NCI-H128 (cell line): ENCODE data around the gene LIMK1.

ENCODE experiments used
- DNase-seq: peaks from one replicate; lab custom pipeline; 2025; ENCODE audit not compliant: unreplicated experiment; lab: John Stamatoyannopoulos, UW

LIMK1 gene

GRCh38 chr7:74082770-74083116 is 861 bp upstream of the LIMK1 start:
- DNase-seq, result no peak

- no peak for DNase-seq
Observed at GRCh38 chr7:74083928-74084721, 521 bp downstream of the LIMK1 start.

- DNase-seq, result no peak
Observed at GRCh38 chr7:74084722-74085578, 1.3 kb downstream of the LIMK1 start.

- DNase-seq, result no peak
Observed at GRCh38 chr7:74087791-74088453, 4.3 kb downstream of the LIMK1 start.

- DNase-seq, result no peak
Observed at GRCh38 chr7:74092321-74092963, 8.8 kb downstream of the LIMK1 start.

- DNase-seq, result no peak
Observed at GRCh38 chr7:74092964-74093471, 9.4 kb downstream of the LIMK1 start.

- DNase-seq, result no peak
Observed at GRCh38 chr7:74093671-74094223, 10.1 kb downstream of the LIMK1 start.

- no peak for DNase-seq
Observed at GRCh38 chr7:74094224-74095101, 10.9 kb downstream of the LIMK1 start.

- no peak for DNase-seq
Observed at GRCh38 chr7:74095135-74095534, 11.5 kb downstream of the LIMK1 start.

- no peak for DNase-seq
Observed at GRCh38 chr7:74097937-74098614, 14.5 kb downstream of the LIMK1 start.

GRCh38 chr7:74099031-74099430 is 15.4 kb downstream of the LIMK1 start:
- no peak for DNase-seq

GRCh38 chr7:74101061-74101681 is 17.6 kb downstream of the LIMK1 start:
- DNase-seq, result no peak

GRCh38 chr7:74103219-74103772 is 19.7 kb downstream of the LIMK1 start:
- DNase-seq, result no peak

GRCh38 chr7:74104702-74105101 is 21.1 kb downstream of the LIMK1 start:
- no peak for DNase-seq

- DNase-seq, result no peak
Observed at GRCh38 chr7:74105992-74106391, 22.4 kb downstream of the LIMK1 start.

- DNase-seq, result no peak
Observed at GRCh38 chr7:74106846-74107245, 23.2 kb downstream of the LIMK1 start.

GRCh38 chr7:74115326-74115725 is 31.7 kb downstream of the LIMK1 start:
- DNase-seq, result no peak

- DNase-seq, result no peak
Observed at GRCh38 chr7:74116356-74116755, 32.8 kb downstream of the LIMK1 start.
